Measurements from ENCODE around the gene SPINT2.
A peak's percentile ranks its signal among the peaks of the same experiment; 100 is the strongest.
"Not testable (repeated sequence)": the region's sequence is repeated elsewhere in the genome, so short reads cannot be mapped to it uniquely, and the experiment has no call there.

The SPINT2 gene

GRCh38 chr19:38264486-38265212, at the start of gene SPINT2:
SPINT2 (plus strand) TSS chr19:38264573; CDS start chr19:38264893, 320 bp downstream.
- peak; percentile 96 for DNase-seq

- DNase-seq: no peak
Observed at GRCh38 chr19:38216785-38217641, 47.4 kb upstream of the SPINT2 start.

GRCh38 chr19:38218204-38218603, 46.2 kb upstream of the SPINT2 start:
- no peak for DNase-seq

GRCh38 chr19:38219221-38219620, 45.2 kb upstream of the SPINT2 start:
- DNase-seq: no peak

GRCh38 chr19:38221421-38221820, 43.0 kb upstream of the SPINT2 start:
- no peak for DNase-seq

GRCh38 chr19:38221919-38222830, 42.2 kb upstream of the SPINT2 start:
- no peak for DNase-seq

GRCh38 chr19:38223119-38223523, 41.3 kb upstream of the SPINT2 start:
- no peak for DNase-seq

GRCh38 chr19:38223617-38224013, 40.8 kb upstream of the SPINT2 start:
- DNase-seq: no peak

GRCh38 chr19:38224014-38224862, 40.1 kb upstream of the SPINT2 start, which contains the start of gene DPF1:
DPF1 (minus strand) TSS chr19:38224222; CDS start chr19:38224142, 80 bp downstream.
- DNase-seq: no peak

- not testable (repeated sequence) for DNase-seq
Observed at GRCh38 chr19:38224863-38225218, 39.5 kb upstream of the SPINT2 start.

GRCh38 chr19:38227287-38228004, 36.9 kb upstream of the SPINT2 start:
- DNase-seq: no peak

GRCh38 chr19:38228005-38228377, 36.4 kb upstream of the SPINT2 start:
- DNase-seq: no peak

GRCh38 chr19:38228491-38229439, 35.6 kb upstream of the SPINT2 start:
- DNase-seq: no peak

GRCh38 chr19:38229585-38230073, 34.7 kb upstream of the SPINT2 start:
- peak; percentile 85 for DNase-seq

- DNase-seq: not testable (repeated sequence)
Observed at GRCh38 chr19:38230506-38231133, 33.8 kb upstream of the SPINT2 start.

- no peak for DNase-seq
Observed at GRCh38 chr19:38231918-38232317, 32.5 kb upstream of the SPINT2 start.

- no peak for DNase-seq
Observed at GRCh38 chr19:38233740-38234251, 30.6 kb upstream of the SPINT2 start.

- DNase-seq: no peak
Observed at GRCh38 chr19:38234615-38235014, 29.8 kb upstream of the SPINT2 start.

- DNase-seq: no peak
Observed at GRCh38 chr19:38239816-38240215, 24.6 kb upstream of the SPINT2 start.
